PFSK-1 (cell line): ENCODE results near the gene RPL41.

Experiments
- FOXP2 ChIP-seq: optimal IDR thresholded peaks from 2 replicates; pipeline ENCODE3; 2011; ENCODE audit warnings: borderline replicate concordance, control low read depth, inconsistent platforms; ENCODE audit not compliant: insufficient read depth; ENCODE audit errors: extremely low read length, extremely low read depth
- POLR2AphosphoS5 ChIP-seq: IDR thresholded peaks from 2 replicates; pipeline ENCODE4 v1.6.1; 2012; ENCODE audit warnings: low read depth, mild to moderate bottlenecking, control low read depth, low read length, moderate library complexity
- REST ChIP-seq, 2 experiments: IDR thresholded peaks; 2 replicates each; pipeline versions ENCODE4 v1.6.1 to v1.8.0; 2011 to 2012; ENCODE audit warnings: low read depth in 2 of 2, low read length in 2 of 2, control low read depth in 1 of 2, inconsistent platforms in 1 of 2, mild to moderate bottlenecking in 1 of 2, moderate library complexity in 1 of 2; ENCODE audit not compliant: insufficient read depth in 1 of 2
- SIN3A ChIP-seq: IDR thresholded peaks from 2 replicates; pipeline ENCODE4 v1.6.1; 2012; ENCODE audit warnings: mild to moderate bottlenecking, low read length, moderate library complexity, borderline replicate concordance; ENCODE audit not compliant: insufficient read depth
- TAF1 ChIP-seq: IDR thresholded peaks from 2 replicates; pipeline ENCODE4 v1.6.1; 2012; ENCODE audit warnings: low read length, control low read depth, borderline replicate concordance; ENCODE audit not compliant: insufficient read depth

RPL41 gene

GRCh38 chr12:56103823-56104108 lies 12.7 kb upstream of the RPL41 start:
- TF ChIP-seq TAF1 (no peak), SIN3A (no peak), POLR2AphosphoS5 (no peak), FOXP2 (no peak), REST (IDR thresholded peaks at IDR 0.05; ENCODE audit: insufficient read depth in 1 of 2, low read depth in 2 of 2, low read length in 2 of 2) (no peak)

DNA sequence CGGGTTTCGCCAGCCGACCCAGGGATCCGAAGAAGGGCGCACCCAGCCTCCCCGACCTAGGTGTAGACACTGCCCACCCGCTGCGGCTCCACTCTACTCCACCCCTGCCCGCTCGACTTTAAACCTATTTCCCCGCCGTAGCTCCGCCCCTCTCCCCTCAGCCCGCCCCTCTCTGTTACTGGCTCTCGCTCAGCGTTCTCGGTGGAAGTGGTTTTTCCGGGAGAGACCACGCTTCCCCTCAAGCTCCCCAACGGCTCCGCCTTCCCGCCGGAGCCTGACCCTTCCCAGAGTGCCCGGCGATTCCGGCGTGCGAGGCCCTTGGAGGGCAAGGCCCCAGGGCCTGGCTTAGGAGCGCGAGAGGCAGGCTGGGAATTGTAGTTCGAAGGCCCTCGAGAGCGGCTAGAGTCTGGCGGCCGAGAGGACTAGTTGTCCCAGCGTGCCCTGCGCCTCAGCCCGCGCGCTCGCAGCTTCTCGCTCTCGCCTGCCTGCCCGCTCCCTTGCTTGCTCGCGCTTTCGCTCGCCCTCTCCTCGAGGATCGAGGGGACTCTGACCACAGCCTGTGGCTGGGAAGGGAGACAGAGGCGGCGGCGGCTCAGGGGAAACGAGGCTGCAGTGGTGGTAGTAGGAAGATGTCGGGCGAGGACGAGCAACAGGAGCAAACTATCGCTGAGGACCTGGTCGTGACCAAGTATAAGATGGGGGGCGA lies 12.2 kb upstream of the RPL41 start, which contains the start of gene PA2G4:
Gene PA2G4, plus strand, starts transcription at position 451 of the 706 bp plus-strand sequence. Its CDS starts 179 bp downstream, at position 630.
- no peak for TF ChIP-seq REST (IDR thresholded peaks at IDR 0.05; ENCODE audit: insufficient read depth in 1 of 2, low read depth in 2 of 2, low read length in 2 of 2)
- TF ChIP-seq SIN3A, result peak; percentile 85; the same call in 1 of the 2 replicates
- no peak for TF ChIP-seq FOXP2
- peak; percentile 73 for TF ChIP-seq POLR2AphosphoS5
- TF ChIP-seq TAF1, result peak; percentile 77; the same call in 1 of the 2 replicates

DNA sequence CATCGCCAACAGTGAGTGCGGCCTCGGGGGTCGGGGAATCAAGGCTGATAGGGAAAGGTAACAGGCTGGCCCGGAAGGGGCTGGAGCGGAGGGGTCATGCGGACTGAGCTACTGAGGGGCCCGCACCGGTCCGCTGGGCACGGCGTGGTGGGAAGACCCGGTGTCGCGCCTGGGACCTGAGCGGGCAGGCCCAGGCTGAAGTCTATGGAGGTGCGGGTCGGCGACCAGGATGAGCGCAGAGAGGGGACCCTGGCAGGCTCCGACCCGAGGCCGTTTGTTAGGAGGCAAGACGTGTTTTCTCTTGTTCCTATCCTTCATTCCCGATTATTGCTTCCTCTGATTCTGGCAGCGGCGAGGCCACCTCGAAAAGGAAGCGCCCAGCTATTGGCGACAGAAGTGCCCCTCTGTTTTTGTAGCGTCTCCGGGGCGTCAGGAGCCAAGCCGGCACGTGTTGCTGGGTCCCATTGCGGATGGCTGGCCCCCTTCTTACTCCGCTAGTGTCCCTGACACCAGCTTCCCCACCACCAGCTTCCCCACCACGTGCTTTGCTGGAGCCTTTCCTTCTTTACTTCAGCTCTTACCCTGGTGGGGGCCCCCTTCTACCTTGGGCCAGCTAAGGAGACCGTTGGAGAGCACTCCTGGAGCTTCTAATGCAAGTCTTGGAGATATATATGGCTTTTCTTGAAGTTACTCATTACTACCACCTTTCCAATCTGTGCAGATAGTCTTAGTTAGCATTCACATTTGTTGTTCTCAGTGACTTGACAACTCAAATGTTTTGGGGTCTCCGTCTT lies 11.4 kb upstream of the RPL41 start:
- TF ChIP-seq FOXP2, result no peak
- no peak for TF ChIP-seq TAF1
- no peak for TF ChIP-seq REST (IDR thresholded peaks at IDR 0.05; ENCODE audit: insufficient read depth in 1 of 2, low read depth in 2 of 2, low read length in 2 of 2)
- TF ChIP-seq SIN3A, result no peak
- TF ChIP-seq POLR2AphosphoS5, result no peak; the same call in 1 of the 2 replicates

DNA sequence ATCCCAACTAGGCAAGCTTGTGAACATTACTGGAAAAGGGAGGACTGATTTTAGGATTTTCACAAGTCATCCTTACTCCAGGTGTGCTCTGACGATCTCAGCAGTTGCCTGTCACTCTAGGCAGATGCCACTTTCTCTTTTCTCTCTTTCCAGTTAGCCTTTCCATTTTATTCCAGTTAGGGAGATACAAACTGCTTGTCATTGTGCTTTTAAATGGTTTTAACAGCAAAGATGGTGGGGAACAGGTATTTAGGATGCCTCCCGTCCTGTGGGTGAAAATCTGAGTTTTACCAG lies 10.9 kb upstream of the RPL41 start:
- TF ChIP-seq TAF1 (no peak), REST (IDR thresholded peaks at IDR 0.05; ENCODE audit: insufficient read depth in 1 of 2, low read depth in 2 of 2, low read length in 2 of 2) (no peak), POLR2AphosphoS5 (no peak), SIN3A (no peak), FOXP2 (no peak)
